Measurements from ENCODE around the gene SGMS1. TPM values are rescaled to one million over a fixed set of nuclear protein-coding genes. Genes with fewer than 3 reads are reported as not detected.

The SGMS1 gene
- total RNA-seq, 1 donor from 2014 or later: 24.1 TPM

- Mint-ChIP-seq H3K9me3 (ENCODE audit: unreplicated experiment) (peaks cover 2% of the 10 kb centered on the region), H3K4me1 (ENCODE audit: low read depth, unreplicated experiment) (peaks cover 21% of the 10 kb centered on the region), H3K27me3 (ENCODE audit: unreplicated experiment) (no peaks in the 10 kb centered on the region), H3K4me3 (ENCODE audit: unreplicated experiment) (no peak overlapping the region), H3K36me3 (ENCODE audit: unreplicated experiment) (no peaks in the 10 kb centered on the region), H3K27ac (ENCODE audit: unreplicated experiment) (peak overlapping the region; percentile 74)
- no peak for DNase-seq
- TF ChIP-seq CTCF (IDR thresholded peaks at IDR 0.05; ENCODE audit: partially characterized antibody, unreplicated experiment): no peak
Observed at GRCh38 chr10:50554995-50555568, 68.7 kb downstream of the SGMS1 start.

GRCh38 chr10:50554376-50554994 lies 69.3 kb downstream of the SGMS1 start:
- TF ChIP-seq CTCF (IDR thresholded peaks at IDR 0.05; ENCODE audit: partially characterized antibody, unreplicated experiment): no peak
- no peaks in the 10 kb centered on the region for H3K27me3 Mint-ChIP-seq (ENCODE audit: unreplicated experiment)
- H3K9me3 Mint-ChIP-seq (ENCODE audit: unreplicated experiment): peaks cover 2% of the 10 kb centered on the region
- peaks cover 21% of the 10 kb centered on the region for H3K4me1 Mint-ChIP-seq (ENCODE audit: low read depth, unreplicated experiment)
- H3K4me3 Mint-ChIP-seq (ENCODE audit: unreplicated experiment): no peak overlapping the region
- H3K36me3 Mint-ChIP-seq (ENCODE audit: unreplicated experiment): no peaks in the 10 kb centered on the region
- peak overlapping the region; percentile 74 for H3K27ac Mint-ChIP-seq (ENCODE audit: unreplicated experiment)
- DNase-seq: peak; percentile 46

GRCh38 chr10:50552771-50553535 lies 70.8 kb downstream of the SGMS1 start:
- no peak overlapping the region for H3K27ac Mint-ChIP-seq (ENCODE audit: unreplicated experiment)
- no peak overlapping the region for H3K4me3 Mint-ChIP-seq (ENCODE audit: unreplicated experiment)
- H3K9me3 Mint-ChIP-seq (ENCODE audit: unreplicated experiment): peaks cover 2% of the 10 kb centered on the region
- TF ChIP-seq CTCF (IDR thresholded peaks at IDR 0.05; ENCODE audit: partially characterized antibody, unreplicated experiment): no peak
- peaks cover under 1% of the 10 kb centered on the region for H3K36me3 Mint-ChIP-seq (ENCODE audit: unreplicated experiment)
- H3K27me3 Mint-ChIP-seq (ENCODE audit: unreplicated experiment): no peaks in the 10 kb centered on the region
- peaks cover 21% of the 10 kb centered on the region for H3K4me1 Mint-ChIP-seq (ENCODE audit: low read depth, unreplicated experiment)
- no peak for DNase-seq

GRCh38 chr10:50552308-50552707 lies 71.4 kb downstream of the SGMS1 start:
- H3K4me3 Mint-ChIP-seq (ENCODE audit: unreplicated experiment): no peak overlapping the region
- H3K9me3 Mint-ChIP-seq (ENCODE audit: unreplicated experiment): peaks cover 3% of the 10 kb centered on the region
- peaks cover 5% of the 10 kb centered on the region for H3K36me3 Mint-ChIP-seq (ENCODE audit: unreplicated experiment)
- peaks cover 21% of the 10 kb centered on the region for H3K4me1 Mint-ChIP-seq (ENCODE audit: low read depth, unreplicated experiment)
- no peaks in the 10 kb centered on the region for H3K27me3 Mint-ChIP-seq (ENCODE audit: unreplicated experiment)
- H3K27ac Mint-ChIP-seq (ENCODE audit: unreplicated experiment): no peak overlapping the region
- no peak for DNase-seq
- TF ChIP-seq CTCF (IDR thresholded peaks at IDR 0.05; ENCODE audit: partially characterized antibody, unreplicated experiment): no peak

GRCh38 chr10:50551894-50552293 lies 71.9 kb downstream of the SGMS1 start:
- Mint-ChIP-seq H3K9me3 (ENCODE audit: unreplicated experiment) (peaks cover 4% of the 10 kb centered on the region), H3K36me3 (ENCODE audit: unreplicated experiment) (peaks cover 5% of the 10 kb centered on the region), H3K27me3 (ENCODE audit: unreplicated experiment) (no peaks in the 10 kb centered on the region), H3K27ac (ENCODE audit: unreplicated experiment) (no peak overlapping the region), H3K4me3 (ENCODE audit: unreplicated experiment) (no peak overlapping the region), H3K4me1 (ENCODE audit: low read depth, unreplicated experiment) (peaks cover 21% of the 10 kb centered on the region)
- no peak for DNase-seq
- TF ChIP-seq CTCF (IDR thresholded peaks at IDR 0.05; ENCODE audit: partially characterized antibody, unreplicated experiment): no peak

Data from glutamatergic neuron (in vitro differentiated cells).